K562 (cell line): ENCODE results near the gene ZG16B. TPM values are rescaled to one million over a fixed set of nuclear protein-coding genes. Genes with fewer than 3 reads are reported as not detected.
A peak's percentile ranks its signal among the peaks of the same experiment; 100 is the strongest.

Source experiments
- C11orf30 ChIP-seq: fragments of 450-650 bp; IDR thresholded peaks from 2 replicates; pipeline ENCODE4 v1.6.1; 2016; ENCODE audit warnings: low read depth, mild to moderate bottlenecking
- CBFA2T3 ChIP-seq: fragments of 450-650 bp; IDR thresholded peaks from 2 replicates; pipeline ENCODE4 v1.6.1; 2017
- KAT8 ChIP-seq: fragments of 450-650 bp; IDR thresholded peaks from 2 replicates; pipeline ENCODE4 v1.6.1; 2016; ENCODE audit warnings: low read depth, mild to moderate bottlenecking
- MCM7 ChIP-seq, 2 experiments: fragments of 450-650 bp; IDR thresholded peaks; 2 replicates each; pipeline ENCODE4 v1.6.1; 2016 to 2018
- SMAD1 ChIP-seq: fragments of 150-350 bp; IDR thresholded peaks from 2 replicates; pipeline ENCODE4 v1.6.1; 2014; ENCODE audit warnings: low read length, low read depth; ENCODE audit not compliant: partially characterized antibody
- TOE1 ChIP-seq, 2 experiments: fragments of 450-650 bp in 1 of 2; sonication (generic) in 1 of 2; formaldehyde crosslinking in 1 of 2; IDR thresholded peaks; 2 replicates each; pipeline versions ENCODE4 v1.7.1 to v1.8.0; 2016 to 2022; ENCODE audit warnings: borderline replicate concordance in 2 of 2, mild to moderate bottlenecking in 2 of 2, antibody characterized with exemption in 1 of 2, inconsistent platforms in 1 of 2, low read depth in 1 of 2, missing genetic modification reagents in 1 of 2, moderate library complexity in 1 of 2
- polyA plus RNA-seq, 8 experiments: library from polyadenylated mRNA; depleted of rRNA in 4 of 8; stranded (reverse) in 5 of 8; unstranded in 3 of 8; fragments of >200 nt; fragmentation: Nextera tagmentation in 2 of 8; fragmentation: Illumina TruSeq in 1 of 8; extraction: Ambion mirVana in 2 of 8; extraction: Trizol in 1 of 8; gene quantifications; 2 replicates each; pipeline versions ENCODE4 v1.2.1 to v1.2.3, GENCODE V29; 2011 to 2014; ENCODE audit warnings: inconsistent platforms in 1 of 8, missing spikeins in 1 of 8
- total RNA-seq, 7 experiments: library from RNA; depleted of rRNA in 6 of 7; stranded (reverse); fragments of >200 nt in 6 of 7; fragmentation: Illumina TruSeq in 2 of 7; extraction: Trizol in 2 of 7; gene quantifications; 2 replicates each; pipeline versions ENCODE4 v1.2.1 to v1.2.3, GENCODE V29; 2011 to 2021; ENCODE audit warnings: low replicate concordance in 1 of 7
- TF ChIP-seq, protein P1 (sequence below): sonication (generic); formaldehyde crosslinking; IDR thresholded peaks from 2 replicates; pipeline ENCODE4 v1.9.0; 2022; ENCODE audit warnings: mild to moderate bottlenecking, missing genetic modification reagents
- TF ChIP-seq, protein P2 (sequence below), 2 experiments: fragments of 450-650 bp; IDR thresholded peaks; 2 replicates each; pipeline ENCODE4 v1.6.1; 2018; ENCODE audit warnings: mild to moderate bottlenecking in 2 of 2, low read depth in 1 of 2; ENCODE audit not compliant: partially characterized antibody in 2 of 2

ZG16B gene
- total and polyA plus RNA-seq, 9 of the 15 experiments (the other 6 are each of a cell fraction or from before 2014, with no cell fraction given): 0.25 to 0.43 (median 0.34) TPM; not detected in 5

DNA sequence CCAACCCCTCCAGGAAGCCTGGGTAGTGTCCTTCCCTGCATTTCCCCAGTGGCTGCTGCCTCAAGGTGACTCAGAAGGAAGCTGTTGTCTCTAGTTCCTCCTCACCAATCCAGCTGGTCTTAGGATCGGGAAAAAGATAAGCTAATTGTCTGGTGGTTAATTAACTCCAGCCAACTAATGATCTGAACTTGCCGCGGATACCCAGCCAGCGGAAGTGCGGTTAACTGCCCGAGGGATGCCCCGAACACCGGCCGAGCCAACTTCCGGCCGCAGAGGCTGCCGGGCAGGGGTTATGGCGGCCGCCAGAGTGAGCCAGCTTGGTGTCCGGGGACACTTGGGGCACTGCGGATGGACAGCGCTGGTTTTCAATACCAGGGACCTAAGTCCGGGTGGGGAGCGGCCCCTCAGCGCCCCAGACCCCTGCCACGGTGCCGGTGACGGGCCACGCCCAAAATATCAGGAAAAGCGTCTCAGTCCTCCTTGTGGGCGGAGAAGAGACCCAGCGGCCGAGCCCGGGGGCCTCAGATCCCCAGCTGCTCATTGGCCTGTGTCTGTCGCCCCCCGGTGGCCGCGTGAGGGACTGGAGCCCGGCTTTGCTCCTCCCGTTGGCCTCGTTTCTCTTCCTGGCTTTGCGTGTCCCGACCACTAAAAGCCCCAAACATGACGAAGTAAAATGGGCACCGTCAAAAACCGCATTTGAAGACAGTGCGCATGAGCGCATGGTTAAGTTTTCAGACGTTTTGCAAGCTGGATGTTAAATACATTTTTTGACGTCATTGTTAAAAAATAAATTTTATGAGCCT lies 38.1 kb downstream of the ZG16B start (continued):
- TF ChIP-seq, protein P1, sequence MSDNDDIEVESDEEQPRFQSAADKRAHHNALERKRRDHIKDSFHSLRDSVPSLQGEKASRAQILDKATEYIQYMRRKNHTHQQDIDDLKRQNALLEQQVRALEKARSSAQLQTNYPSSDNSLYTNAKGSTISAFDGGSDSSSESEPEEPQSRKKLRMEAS (CRISPR knock-in tag): peak; percentile 72; the same call in 1 of the 2 replicates
- TF ChIP-seq TOE1 (IDR thresholded peaks at IDR 0.05; ENCODE audit: borderline replicate concordance) (peak; percentile 60; the same call in 1 of the 2 replicates), TOE1 (CRISPR knock-in tag; IDR thresholded peaks at IDR 0.05; ENCODE audit: borderline replicate concordance, low read depth) (no peak), KAT8 (no peak), SMAD1 (no peak), MCM7 (IDR thresholded peaks at IDR 0.05) (no peak), C11orf30 (peak; percentile 99), CBFA2T3 (peak; percentile 16; the same call in 1 of the 2 replicates)
- TF ChIP-seq, protein P2, sequence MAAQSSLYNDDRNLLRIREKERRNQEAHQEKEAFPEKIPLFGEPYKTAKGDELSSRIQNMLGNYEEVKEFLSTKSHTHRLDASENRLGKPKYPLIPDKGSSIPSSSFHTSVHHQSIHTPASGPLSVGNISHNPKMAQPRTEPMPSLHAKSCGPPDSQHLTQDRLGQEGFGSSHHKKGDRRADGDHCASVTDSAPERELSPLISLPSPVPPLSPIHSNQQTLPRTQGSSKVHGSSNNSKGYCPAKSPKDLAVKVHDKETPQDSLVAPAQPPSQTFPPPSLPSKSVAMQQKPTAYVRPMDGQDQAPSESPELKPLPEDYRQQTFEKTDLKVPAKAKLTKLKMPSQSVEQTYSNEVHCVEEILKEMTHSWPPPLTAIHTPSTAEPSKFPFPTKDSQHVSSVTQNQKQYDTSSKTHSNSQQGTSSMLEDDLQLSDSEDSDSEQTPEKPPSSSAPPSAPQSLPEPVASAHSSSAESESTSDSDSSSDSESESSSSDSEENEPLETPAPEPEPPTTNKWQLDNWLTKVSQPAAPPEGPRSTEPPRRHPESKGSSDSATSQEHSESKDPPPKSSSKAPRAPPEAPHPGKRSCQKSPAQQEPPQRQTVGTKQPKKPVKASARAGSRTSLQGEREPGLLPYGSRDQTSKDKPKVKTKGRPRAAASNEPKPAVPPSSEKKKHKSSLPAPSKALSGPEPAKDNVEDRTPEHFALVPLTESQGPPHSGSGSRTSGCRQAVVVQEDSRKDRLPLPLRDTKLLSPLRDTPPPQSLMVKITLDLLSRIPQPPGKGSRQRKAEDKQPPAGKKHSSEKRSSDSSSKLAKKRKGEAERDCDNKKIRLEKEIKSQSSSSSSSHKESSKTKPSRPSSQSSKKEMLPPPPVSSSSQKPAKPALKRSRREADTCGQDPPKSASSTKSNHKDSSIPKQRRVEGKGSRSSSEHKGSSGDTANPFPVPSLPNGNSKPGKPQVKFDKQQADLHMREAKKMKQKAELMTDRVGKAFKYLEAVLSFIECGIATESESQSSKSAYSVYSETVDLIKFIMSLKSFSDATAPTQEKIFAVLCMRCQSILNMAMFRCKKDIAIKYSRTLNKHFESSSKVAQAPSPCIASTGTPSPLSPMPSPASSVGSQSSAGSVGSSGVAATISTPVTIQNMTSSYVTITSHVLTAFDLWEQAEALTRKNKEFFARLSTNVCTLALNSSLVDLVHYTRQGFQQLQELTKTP (IDR thresholded peaks at IDR 0.05; ENCODE audit: low read depth in 1 of 2, partially characterized antibody in 2 of 2): peak in 1 of 2 experiments; percentile 87
- TF ChIP-seq, all 486 proteins: peak for 208
